ENCODE results near the gene MCL1. TPM values are rescaled to one million over a fixed set of nuclear protein-coding genes. Genes with fewer than 3 reads are reported as not detected.

The MCL1 gene
- total and polyA plus RNA-seq, 2 of the 13 experiments (the other 11 are each of a cell fraction or from before 2014, with no cell fraction given), result 69.5 to 125 TPM

GRCh38 chr1:150579110-150579944, at the start of gene MCL1 (continued):
- TF ChIP-seq ZXDC (CRISPR knock-in tag; IDR thresholded peaks at IDR 0.05) (0 out of 2 replicates have a peak, but pooled peaks have one; percentile 33), JUND (CRISPR knock-in tag; IDR thresholded peaks at IDR 0.05) (no peak), ZBTB20 (CRISPR knock-in tag; IDR thresholded peaks at IDR 0.05; ENCODE audit: borderline replicate concordance, low read depth) (peak; percentile 12; the same call in 1 of the 2 replicates), RBFOX2 (IDR thresholded peaks at IDR 0.05; ENCODE audit: low read depth, low read length) (peak; percentile 99), CAMTA2 (CRISPR knock-in tag; IDR thresholded peaks at IDR 0.05; ENCODE audit: borderline replicate concordance) (no peak), KDM5A (IDR thresholded peaks at IDR 0.05; ENCODE audit: borderline replicate concordance, low read length) (peak; percentile 61; the same call in 1 of the 2 replicates), FOXA3 (CRISPR knock-in tag; IDR thresholded peaks at IDR 0.05) (0 out of 2 replicates have a peak, but pooled peaks have one; percentile 2), CEBPB (IDR thresholded peaks at IDR 0.05; ENCODE audit: borderline replicate concordance, low read depth, low read length) (peak; percentile 31; the same call in 1 of the 2 replicates), NFKBIZ (CRISPR knock-in tag; IDR thresholded peaks at IDR 0.05) (peak; percentile 78; the same call in 1 of the 2 replicates), MIXL1 (CRISPR knock-in tag; IDR thresholded peaks at IDR 0.05) (0 out of 2 replicates have a peak, but pooled peaks have one; percentile 35), HES4 (CRISPR knock-in tag; IDR thresholded peaks at IDR 0.05; ENCODE audit: borderline replicate concordance) (peak; percentile 46; the same call in 1 of the 2 replicates), MXI1 (IDR thresholded peaks at IDR 0.05; ENCODE audit: borderline replicate concordance, low read depth, low read length) (peak; percentile 32; the same call in 1 of the 3 replicates), PCBP2 (optimal IDR thresholded peaks at IDR 0.05; ENCODE audit: low read depth, low read length, poor library complexity, severe bottlenecking) (no peak), MLLT10 (CRISPR knock-in tag; IDR thresholded peaks at IDR 0.05) (no peak), MTF1 (CRISPR knock-in tag; IDR thresholded peaks at IDR 0.05) (peak; percentile 99), ZSCAN9 (CRISPR knock-in tag; IDR thresholded peaks at IDR 0.05; ENCODE audit: borderline replicate concordance) (peak; percentile 76; the same call in 1 of the 2 replicates), HOMEZ (CRISPR knock-in tag; IDR thresholded peaks at IDR 0.05; ENCODE audit: low read depth) (no peak), GATA4 (IDR thresholded peaks at IDR 0.05; ENCODE audit: borderline replicate concordance, low read depth) (peak; percentile 84), ZNF788 (CRISPR knock-in tag; IDR thresholded peaks at IDR 0.05; ENCODE audit: borderline replicate concordance) (0 out of 2 replicates have a peak, but pooled peaks have one; percentile 4), MLX (CRISPR knock-in tag; IDR thresholded peaks at IDR 0.05) (0 out of 2 replicates have a peak, but pooled peaks have one; percentile 33), ATF7-NPFF (CRISPR knock-in tag; IDR thresholded peaks at IDR 0.05; ENCODE audit: low read depth) (peak; percentile 28; the same call in 1 of the 2 replicates), ZNF572 (CRISPR knock-in tag; IDR thresholded peaks at IDR 0.05) (0 out of 2 replicates have a peak, but pooled peaks have one; percentile 9)
- TF ChIP-seq, protein P1, sequence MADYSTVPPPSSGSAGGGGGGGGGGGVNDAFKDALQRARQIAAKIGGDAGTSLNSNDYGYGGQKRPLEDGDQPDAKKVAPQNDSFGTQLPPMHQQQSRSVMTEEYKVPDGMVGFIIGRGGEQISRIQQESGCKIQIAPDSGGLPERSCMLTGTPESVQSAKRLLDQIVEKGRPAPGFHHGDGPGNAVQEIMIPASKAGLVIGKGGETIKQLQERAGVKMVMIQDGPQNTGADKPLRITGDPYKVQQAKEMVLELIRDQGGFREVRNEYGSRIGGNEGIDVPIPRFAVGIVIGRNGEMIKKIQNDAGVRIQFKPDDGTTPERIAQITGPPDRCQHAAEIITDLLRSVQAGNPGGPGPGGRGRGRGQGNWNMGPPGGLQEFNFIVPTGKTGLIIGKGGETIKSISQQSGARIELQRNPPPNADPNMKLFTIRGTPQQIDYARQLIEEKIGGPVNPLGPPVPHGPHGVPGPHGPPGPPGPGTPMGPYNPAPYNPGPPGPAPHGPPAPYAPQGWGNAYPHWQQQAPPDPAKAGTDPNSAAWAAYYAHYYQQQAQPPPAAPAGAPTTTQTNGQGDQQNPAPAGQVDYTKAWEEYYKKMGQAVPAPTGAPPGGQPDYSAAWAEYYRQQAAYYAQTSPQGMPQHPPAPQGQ (CRISPR knock-in tag; IDR thresholded peaks at IDR 0.05; ENCODE audit: borderline replicate concordance), result no peak
